GM19328 (cell line): Measurements from ENCODE around the gene ELP4.
"Not testable (repeated sequence)": the region's sequence is repeated elsewhere in the genome, so short reads cannot be mapped to it uniquely, and the experiment has no call there.

ENCODE experiments used
- ATAC-seq: cut with Tn5 transposase; IDR thresholded peaks from one replicate; pipeline ENCODE4 v1.9.1; 2021; ENCODE audit warnings: mild to moderate bottlenecking, moderate library complexity; ENCODE audit not compliant: unreplicated experiment

ELP4 gene

DNA sequence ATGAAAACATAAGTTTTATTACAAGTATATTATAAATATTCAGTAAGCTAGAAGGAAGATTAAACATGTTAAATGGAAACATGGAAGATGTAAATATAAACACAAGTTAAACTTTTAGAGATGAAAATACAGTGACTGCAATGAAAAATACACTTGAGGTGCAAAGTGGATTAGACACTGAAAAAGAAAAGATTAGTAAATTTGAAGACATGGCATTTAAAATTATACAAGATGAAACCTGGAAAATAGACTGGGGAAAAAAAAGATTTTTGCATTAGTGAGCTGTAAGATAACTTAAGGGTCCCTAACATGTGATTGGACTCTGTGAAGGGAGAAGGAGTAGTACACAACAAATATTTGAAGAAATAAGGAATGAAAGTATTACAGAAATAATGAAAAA is 33.3 kb downstream of the ELP4 start:
- ATAC-seq: no peak

DNA sequence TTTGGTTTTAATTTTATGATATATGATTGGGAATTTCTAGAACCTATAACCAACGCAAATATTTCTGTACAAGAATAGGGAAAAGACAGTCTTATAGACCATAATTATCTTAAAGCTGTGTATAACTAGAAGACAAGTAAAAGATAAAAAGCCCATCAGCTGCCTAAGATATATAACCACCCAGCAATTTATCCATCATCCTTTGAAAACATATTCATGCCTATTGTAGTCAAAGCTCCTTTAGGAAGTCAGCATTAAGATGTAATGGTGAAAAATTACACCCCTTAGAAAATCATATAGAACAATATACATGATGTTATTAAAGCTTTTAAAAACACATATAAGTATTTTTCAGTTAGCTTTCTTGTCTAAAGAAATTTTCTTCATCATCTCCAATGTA is 46.4 kb downstream of the ELP4 start:
- ATAC-seq: no peak

DNA sequence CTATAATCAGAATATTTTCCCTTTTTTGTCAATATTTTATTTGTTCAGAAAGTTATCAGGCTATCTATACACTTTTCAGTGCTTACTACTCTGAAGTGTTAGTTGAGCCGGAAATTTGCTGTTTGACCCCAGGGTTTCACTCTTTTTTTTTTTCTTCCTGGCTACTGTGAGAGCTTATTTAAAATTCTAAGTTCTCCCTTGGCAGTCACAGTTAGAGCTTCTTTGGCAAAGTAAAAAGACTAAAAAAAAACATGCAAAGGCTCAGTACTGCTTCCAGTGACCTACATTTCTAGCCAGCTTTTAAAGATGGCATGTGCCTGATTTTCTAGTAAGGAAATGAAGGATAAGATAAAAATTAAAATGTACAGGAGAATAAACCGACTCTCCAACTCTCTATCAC is 48.4 kb downstream of the ELP4 start:
- no peak for ATAC-seq

DNA sequence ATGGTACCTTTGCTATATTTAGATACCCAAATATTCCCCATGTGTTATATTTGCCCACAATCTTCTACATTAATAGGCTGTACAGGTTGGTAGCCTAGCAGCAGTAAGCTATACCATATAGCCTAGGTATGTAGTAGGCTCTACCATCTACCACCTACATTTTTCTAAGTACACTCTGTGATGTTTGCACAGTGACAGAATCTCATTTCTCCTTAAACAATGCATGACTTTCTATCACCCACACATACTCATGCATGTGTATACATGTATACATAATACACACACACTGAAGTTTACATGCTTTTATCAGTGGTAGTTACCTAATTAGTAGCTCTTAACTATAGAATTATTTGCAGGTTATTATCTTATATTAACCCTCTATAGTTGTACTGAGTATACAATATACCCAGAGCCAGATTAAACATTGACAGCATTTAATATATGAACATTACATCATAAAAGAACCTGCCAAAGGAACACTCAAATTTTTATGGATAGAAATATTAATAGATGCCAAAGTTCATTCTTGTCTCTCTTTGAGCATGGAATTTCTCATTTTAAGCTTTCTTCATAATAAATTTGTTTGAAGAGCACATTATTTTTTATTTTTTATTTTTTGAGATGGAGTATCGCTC is 51.4 kb downstream of the ELP4 start:
- ATAC-seq: no peak

DNA sequence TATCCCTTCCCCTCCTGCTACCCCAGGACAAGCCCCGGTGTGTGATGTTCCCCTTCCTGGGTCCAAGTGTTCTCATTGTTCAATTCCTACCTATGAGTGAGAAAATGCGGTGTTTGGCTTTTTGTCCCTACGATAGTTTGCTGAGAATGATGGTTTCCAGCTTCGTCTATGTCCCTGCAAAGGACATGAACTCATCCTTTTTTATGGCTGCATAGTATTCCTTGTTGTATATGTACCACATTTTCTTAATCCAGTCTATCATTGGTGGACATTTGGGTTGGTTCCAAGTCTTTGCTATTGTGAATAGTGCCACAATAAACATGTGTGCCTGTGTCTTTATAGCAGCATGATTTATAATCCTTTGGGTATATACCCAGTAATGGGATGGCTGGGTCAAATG is 55.0 kb downstream of the ELP4 start:
- ATAC-seq: not testable (repeated sequence)

DNA sequence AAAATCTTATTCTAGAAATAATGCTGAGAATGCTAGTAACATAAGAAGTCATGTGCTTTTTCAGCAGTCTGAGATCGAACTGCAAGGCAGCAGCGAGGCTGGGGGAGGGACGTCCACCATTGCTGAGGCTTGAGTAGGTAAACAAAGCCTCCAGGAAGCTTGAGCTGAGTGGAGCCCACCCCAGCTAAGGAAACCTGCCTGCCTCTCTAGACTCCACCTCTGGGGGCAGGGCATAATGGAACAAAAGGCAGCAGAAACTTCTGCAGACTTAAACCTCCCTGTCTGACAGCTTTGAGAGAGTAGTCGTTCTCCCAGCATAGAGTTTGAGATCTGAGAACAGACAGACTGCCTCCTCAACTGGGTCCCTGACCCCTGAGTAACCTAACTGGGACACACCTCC is 64.6 kb downstream of the ELP4 start:
- ATAC-seq: not testable (repeated sequence)

DNA sequence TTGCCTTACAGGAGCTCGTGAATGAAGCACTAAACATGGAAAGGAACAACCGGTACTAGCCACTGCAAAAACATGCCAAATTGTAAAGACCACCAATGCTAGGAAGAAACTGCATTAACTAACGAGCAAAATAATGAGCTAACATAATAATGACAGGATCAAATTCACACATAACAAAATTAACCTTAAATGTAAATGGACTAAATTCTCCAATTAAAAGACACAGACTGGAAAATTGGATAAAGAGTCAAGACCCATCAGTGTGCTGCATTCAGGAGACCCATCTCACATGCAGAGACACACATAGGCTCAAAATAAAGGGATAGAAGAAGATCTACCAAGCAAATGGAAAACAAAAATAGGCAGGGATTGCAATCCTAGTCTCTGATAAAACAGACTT is 66.2 kb downstream of the ELP4 start:
- not testable (repeated sequence) for ATAC-seq

DNA sequence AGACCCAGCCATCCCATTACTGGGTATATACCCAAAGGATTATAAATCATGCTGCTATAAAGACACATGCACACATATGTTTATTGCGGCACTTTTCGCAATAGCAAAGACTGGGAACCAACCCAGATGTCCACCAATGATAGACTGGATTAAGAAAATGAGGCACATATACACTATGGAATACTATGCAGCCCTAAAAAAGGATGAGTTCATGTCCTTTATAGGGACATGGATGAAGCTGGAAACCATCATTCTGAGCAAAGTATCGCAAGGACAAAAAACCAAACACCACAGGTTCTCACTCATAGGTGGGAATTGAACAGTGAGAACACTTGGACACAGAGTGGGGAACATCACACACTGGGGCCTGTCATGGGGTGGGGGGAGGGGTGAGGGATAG is 69.8 kb downstream of the ELP4 start:
- not testable (repeated sequence) for ATAC-seq

DNA sequence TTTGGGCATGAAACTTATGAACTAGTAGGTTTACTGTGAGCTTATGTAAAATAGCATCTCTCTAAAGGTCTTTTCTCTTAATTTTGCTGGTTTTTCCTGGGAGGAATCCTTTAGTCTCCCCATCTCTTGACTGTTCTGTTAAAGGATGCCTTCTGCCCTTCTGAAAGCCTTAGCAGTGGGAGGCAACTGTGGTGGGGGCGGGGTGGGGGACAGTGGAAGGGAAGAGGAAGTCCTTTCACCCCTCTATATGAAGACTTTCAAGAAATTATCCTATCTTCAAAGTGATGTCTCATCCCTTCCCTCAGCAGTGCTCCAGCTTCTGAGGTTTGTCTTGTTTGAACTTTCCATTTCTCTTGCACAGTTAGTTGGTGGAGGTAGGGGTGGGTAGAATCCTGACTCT is 73.1 kb downstream of the ELP4 start:
- no peak for ATAC-seq

DNA sequence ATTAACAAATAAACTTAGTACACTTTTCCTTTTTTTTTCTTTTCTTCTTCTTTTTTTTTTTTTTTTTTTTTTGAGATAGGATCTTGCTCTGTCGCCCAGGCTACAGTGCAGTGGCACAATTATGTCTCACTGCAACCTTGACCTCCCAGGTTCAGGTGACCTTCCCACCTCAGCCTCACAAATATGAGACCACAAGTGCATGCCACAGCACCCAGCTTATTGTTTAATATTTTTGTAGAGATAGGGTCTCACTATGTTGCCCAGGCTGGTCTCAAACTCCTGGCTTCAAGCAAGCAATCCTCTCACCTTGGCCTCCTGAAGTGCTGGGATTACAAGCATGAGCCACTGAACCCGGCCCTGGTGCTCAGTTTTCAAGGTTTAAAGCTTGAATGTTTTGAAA is 88.9 kb downstream of the ELP4 start:
- ATAC-seq: no peak

DNA sequence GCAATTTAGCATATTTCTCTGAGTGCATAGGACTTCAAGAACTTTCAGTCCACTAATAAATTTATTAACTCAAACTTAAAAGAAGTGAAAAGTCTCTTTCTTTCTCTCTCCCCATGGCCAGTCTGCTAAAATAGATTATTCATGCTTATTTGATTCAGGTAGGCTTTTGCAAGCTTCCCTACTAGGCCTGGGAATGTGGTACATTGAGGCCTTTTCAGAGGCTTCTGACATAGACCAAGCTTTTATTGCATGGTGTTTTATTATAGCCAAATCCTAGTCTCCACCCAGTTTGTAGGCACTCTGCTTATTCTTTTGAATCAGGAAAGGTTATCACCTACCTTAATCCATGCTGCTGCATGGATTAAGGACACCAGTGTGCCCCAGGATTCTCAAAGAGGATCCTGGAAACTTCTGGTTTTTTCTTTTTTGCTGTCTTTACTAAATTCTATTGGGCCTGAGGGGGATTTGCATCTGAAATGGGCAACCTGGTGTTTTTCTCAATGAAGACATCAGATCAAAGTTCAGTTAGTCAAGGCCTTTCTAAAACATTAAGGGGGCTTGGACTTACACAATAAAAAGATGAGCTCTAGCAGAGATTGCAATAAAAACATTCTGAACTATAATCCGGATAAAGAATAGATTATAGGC is 92.2 kb downstream of the ELP4 start:
- no peak for ATAC-seq

DNA sequence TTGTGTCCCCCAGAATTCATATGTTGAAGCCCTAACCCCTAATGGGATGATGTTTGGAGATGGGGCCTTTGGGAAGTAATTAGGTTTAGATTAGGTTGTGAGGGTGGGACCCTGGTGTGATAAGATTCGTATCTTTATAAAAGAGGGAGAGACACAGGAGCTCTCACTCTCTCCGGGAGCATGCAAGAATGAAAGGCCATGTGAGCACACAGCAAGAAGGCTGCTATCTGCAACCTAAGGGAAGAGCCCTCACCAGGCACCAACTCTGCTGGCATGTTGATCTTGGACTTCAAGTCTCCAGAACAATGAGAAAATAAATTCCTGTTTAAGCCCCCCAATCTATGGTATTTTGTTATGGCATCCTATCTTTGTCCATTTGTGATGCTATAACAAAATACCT is 97.3 kb downstream of the ELP4 start:
- ATAC-seq: no peak

DNA sequence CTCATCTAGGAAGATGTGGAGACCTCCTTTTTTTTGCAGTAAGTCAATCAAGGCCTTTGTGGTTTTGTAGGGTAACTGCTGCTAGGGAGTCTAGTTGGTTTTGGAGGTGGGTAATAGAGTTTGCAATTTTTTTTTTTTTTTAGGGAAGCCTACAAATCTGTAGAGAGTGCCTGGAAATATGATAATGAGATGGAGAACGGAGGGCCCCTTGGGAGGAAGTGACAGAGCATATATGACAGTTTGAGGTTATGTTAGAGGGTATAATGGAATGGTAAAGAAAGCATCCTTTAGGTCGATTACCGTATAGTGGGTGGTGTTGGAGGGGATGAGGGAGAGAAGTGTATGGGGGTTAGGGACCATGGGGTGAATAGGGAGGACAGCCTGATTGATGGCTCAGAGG is 98.3 kb downstream of the ELP4 start:
- no peak for ATAC-seq

DNA sequence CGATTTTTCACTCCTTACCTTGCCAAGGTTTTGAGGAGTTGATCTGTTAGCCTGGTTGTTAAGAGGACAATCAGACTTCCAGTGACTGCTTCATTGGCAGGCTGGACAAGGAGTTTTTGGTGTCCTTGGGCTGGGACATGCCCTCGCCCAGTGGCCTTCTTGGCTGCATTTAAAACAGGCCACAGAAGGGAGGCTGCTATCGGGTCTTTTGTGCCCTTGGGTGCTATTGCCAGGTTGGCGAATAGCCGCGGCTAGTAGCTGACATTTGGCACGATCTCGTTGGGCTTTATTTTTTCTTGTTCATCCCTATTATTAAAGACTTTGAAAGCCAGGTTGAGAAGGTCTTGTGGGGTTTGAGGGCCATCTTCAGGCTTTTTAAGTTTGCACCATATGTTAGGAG is 99.4 kb downstream of the ELP4 start:
- no peak for ATAC-seq

DNA sequence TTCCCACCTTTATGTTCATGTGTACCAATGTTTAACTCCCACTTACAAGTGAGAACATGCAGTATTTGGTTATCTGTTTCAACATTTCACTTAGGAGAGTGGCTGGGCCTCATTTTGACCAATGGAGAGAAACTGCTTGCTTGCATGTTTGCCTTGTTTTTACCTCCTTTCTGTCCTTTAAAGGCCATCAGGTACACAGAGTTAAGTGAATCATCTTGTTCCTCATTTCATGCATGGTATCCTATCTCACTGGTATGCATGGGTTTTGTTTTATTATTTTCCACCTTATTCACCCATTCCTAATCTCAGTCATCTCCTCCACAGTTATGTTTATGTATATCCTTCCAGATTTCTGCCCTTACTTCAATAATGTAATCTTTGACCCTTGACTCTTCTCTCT is 101.0 kb downstream of the ELP4 start:
- ATAC-seq: no peak

DNA sequence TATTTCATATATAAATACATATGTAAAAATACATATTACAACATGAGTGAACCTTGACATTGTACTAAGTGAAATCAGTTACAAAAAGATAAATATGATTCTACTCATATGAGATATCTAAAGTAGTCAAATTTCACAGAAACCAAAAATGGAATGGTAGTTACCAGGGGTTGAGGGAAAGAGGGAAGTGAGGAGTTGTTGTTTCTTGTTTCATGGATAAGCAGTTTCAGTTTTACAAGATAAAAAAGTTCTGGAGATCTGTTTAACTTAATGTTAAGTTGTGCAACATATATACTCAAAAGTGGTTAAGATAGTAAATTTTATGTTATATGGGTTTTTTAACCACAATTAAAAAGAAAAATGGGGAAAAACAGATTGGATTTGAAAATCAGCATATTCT is 107.7 kb downstream of the ELP4 start:
- ATAC-seq: no peak

DNA sequence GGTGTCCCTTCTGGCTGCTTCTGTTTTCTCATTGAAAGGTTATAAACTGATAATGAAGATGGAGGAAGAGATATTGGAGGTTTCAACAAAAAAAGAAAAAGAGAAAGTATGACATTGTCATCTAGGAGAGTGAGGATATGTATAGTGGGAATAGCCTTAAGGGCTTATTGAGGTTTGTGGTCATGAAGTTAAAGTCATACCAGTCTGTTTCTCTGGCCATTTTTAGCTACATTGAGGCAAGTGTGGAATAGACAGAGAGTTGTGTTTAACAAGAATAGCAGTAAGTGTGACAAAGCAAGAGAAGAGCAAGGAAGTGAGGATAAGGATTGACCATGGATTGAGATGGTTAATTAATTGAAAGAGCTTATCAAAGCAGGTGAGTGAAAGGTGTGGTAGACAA is 110.4 kb downstream of the ELP4 start:
- no peak for ATAC-seq

DNA sequence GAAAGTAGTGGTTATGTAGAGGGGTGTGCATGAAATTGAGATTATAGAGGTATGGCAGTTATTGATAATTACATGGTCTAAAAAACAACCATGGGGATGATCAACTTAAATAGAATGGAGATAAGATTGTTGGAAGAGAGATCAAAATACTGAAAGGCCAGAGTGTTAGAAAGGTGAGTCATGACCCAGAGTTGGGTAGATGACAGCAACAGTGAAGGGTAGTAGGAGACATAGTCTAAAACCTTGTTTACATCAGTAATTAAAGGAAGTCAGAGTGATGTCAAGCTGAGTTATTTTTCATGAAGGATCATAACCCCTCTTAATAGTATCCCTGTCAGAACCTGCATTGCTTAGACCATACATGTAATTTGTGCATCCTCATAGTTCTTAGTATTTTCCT is 110.9 kb downstream of the ELP4 start:
- no peak for ATAC-seq

DNA sequence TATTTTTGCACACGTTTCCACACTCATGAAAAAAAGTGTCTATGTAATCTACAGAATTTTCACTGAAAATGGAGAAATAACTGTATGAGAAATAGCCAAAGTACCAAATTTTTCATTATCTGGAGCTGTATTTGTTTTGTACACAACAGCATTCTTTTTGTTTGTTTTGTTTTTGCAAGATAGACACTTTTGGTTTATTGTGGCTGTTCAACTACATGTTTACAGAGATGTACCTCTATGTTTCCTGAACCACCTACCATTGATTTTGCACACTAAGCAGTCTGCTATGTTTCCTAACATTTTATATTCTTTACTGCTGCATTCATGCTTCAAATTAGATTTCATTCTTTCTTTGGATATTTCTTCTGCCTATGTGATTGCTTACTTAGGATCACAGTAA is 116.3 kb downstream of the ELP4 start:
- no peak for ATAC-seq

DNA sequence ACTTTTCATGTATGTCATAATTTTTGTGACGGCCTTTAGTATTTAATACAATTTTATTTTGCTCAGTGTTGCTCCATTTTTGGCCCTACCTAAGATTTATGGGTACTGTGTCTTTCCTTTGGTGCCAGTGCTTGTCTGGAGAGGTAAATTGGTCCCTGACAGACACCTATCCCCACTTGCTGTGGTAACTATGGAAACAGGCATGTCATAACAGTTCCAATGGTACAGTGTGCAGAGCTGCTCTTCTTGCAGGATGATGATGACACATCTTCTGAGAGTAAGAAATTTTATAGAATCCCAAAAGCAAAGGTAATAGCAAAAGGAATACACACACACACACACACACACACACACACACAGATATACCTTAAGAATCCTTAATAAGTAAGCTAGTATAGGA is 118.5 kb downstream of the ELP4 start:
- no peak for ATAC-seq

DNA sequence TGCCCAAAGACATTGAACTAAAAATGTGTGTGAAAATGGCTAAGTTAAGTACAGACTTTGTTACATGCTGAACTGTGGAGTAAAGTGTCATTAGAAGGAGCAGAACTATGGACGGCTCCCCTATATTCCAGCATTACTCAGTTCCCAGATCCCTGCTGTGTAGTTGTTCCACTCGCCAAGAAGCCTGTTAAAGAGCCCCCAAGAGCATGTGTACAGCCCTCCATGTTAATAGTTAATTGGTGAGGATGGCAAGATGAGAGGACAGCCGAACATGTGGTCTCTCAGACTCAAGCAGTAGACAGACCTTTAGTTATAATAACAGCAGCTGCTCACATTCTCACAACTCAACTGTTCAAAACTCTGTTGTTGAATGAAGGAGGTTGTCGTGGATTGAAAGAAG is 127.4 kb downstream of the ELP4 start:
- ATAC-seq: no peak

DNA sequence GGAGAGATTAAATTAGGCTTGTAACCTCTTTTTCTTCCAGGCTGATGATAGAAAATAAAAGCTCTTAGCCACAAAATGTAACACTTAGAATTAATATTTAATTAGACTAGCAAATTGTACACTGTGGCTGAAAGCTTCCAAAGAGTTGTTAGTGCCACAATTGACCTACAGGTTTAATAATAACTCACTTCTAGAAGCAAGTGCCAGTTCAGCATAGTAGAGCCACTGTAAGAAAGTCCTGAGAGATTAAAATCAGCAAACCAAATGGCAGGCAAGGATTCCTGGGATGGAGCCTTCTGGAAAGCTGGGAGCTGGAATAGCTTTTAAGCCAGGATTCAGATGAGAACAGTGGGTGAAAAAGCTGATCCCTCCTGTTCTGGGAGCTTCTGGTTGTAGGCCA is 131.0 kb downstream of the ELP4 start:
- no peak for ATAC-seq

DNA sequence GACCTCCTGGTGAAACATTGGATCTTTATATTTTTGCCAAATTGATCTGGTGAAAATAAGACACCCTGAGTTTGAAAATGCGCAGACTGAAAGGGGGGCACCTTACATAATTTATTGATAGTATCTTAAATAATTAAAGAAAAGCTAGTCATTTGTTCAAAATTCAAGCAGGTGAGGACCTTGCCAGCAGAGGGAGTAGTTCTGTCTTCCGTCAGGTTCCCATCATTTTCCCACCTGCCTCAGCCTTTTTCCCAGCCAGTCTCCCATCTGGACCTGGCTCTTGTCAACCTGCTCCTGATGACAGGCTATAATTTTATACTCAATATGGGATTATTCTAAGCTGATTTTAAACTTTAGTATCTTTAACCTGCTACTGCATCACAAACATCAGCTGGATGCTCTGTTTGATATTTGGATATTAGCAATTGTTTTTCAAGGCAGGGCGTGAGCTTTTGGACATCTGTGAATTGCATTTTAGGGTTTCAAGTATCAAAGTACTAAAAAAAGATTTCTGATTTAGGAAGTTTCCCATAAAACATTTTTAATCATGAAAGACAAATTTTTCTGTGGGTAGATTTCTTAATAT is 132.0 kb downstream of the ELP4 start:
- no peak for ATAC-seq
